SK-N-SH (cell line): ENCODE data around the gene EIF2D. TPM values are rescaled to one million over a fixed set of nuclear protein-coding genes. Genes with fewer than 3 reads are reported as not detected.

Experiments used
- CTCF ChIA-PET: fragments of 300-600, 350-600 bp; formaldehyde crosslinking; extraction: SDS; loops from one replicate; lab custom pipeline; 2021; lab: Yijun Ruan, JAX
- POLR2A ChIA-PET: fragments of 350-600 bp; sonication (Branson Sonifier 250); formaldehyde crosslinking; extraction: SDS; loops from one replicate; lab custom pipeline; 2020; ENCODE audit warnings: antibody characterized with exemption, inconsistent platforms; lab: Yijun Ruan, JAX
- DNase-seq: peaks from one replicate; pipeline ENCODE4 v3.0.0; 2012
- H2AFZ ChIP-seq: fragments of 200-600 bp; sonication (generic); 2 replicates; pipeline ENCODE4 v1.8.1; 2016; ENCODE audit warnings: antibody characterized with exemption, mild to moderate bottlenecking, low read depth
- H3F3A ChIP-seq: fragments of 200-600 bp; sonication (generic); replicated peaks from 2 replicates; pipeline ENCODE3; 2016; ENCODE audit warnings: antibody characterized with exemption, mild to moderate bottlenecking; ENCODE audit not compliant: insufficient read depth
- H3K27ac ChIP-seq, 2 experiments: fragments of 200-500 bp in 1 of 2; fragments of 200-600 bp in 1 of 2; sonication (Bioruptor generic) in 1 of 2; sonication (generic), shearing (Covaris generic) in 1 of 2; 2 replicates each; pipeline versions ENCODE4 v1.5.1 to v1.6.1; 2014 to 2016; ENCODE audit warnings: low read depth in 2 of 2, inconsistent platforms in 1 of 2, low read length in 1 of 2, mild to moderate bottlenecking in 1 of 2, mixed read lengths in 1 of 2
- H3K27me3 ChIP-seq: fragments of 200-600 bp; sonication (generic), shearing (Covaris generic); 2 replicates; pipeline ENCODE4 v1.6.1; 2016; ENCODE audit warnings: mixed run types; ENCODE audit not compliant: insufficient read depth
- H3K36me3 ChIP-seq, 2 experiments: fragments of 200-500 bp in 1 of 2; fragments of 200-600 bp in 1 of 2; sonication (Bioruptor generic) in 1 of 2; sonication (generic) in 1 of 2; replicated peaks in 1 of 2; 2 replicates each; pipeline versions ENCODE3 to v1.5.1; 2014 to 2016; ENCODE audit warnings: low read length in 1 of 2, mild to moderate bottlenecking in 1 of 2; ENCODE audit not compliant: insufficient read depth in 2 of 2, control insufficient read depth in 1 of 2
- H3K4me1 ChIP-seq, 2 experiments: fragments of 200-500 bp in 1 of 2; fragments of 200-600 bp in 1 of 2; sonication (Bioruptor generic) in 1 of 2; sonication (generic), shearing (Covaris generic) in 1 of 2; 2 replicates each; pipeline versions ENCODE4 v1.5.1 to v1.6.1; 2014 to 2016; ENCODE audit warnings: low read depth in 1 of 2, low read length in 1 of 2, mixed run types in 1 of 2; ENCODE audit not compliant: insufficient read depth in 2 of 2, control insufficient read depth in 1 of 2
- H3K4me2 ChIP-seq: fragments of 200-600 bp; sonication (generic), shearing (Covaris generic); 2 replicates; pipeline ENCODE4 v1.6.1; 2017; ENCODE audit warnings: mixed run types
- H3K4me3 ChIP-seq, 2 experiments: fragments of 200-500 bp in 1 of 2; fragments of 200-600 bp in 1 of 2; sonication (Bioruptor generic) in 1 of 2; sonication (generic), shearing (Covaris generic) in 1 of 2; 2 replicates each; pipeline versions ENCODE4 v1.5.1 to v1.8.1; 2014 to 2016; ENCODE audit warnings: low read depth in 2 of 2, inconsistent platforms in 1 of 2, low read length in 1 of 2, mild to moderate bottlenecking in 1 of 2, mixed read lengths in 1 of 2, moderate library complexity in 1 of 2
- H3K79me2 ChIP-seq: fragments of 200-600 bp; sonication (generic); 2 replicates; pipeline ENCODE4 v1.8.1; 2017; ENCODE audit warnings: mild to moderate bottlenecking; ENCODE audit not compliant: insufficient read depth
- H3K9ac ChIP-seq: fragments of 200-600 bp; sonication (generic); 2 replicates; pipeline ENCODE4 v1.6.1; 2017; ENCODE audit warnings: mixed run types
- H3K9me2 ChIP-seq: fragments of 200-600 bp; sonication (generic); 2 replicates; pipeline ENCODE4 v1.6.1; 2017; ENCODE audit warnings: mixed run types
- H3K9me3 ChIP-seq: fragments of 200-600 bp; sonication (generic); 2 replicates; pipeline ENCODE4 v1.6.1; 2017; ENCODE audit warnings: mixed run types, mild to moderate bottlenecking, moderate library complexity
- H4K20me1 ChIP-seq: fragments of 200-600 bp; sonication (generic); 2 replicates; pipeline ENCODE4 v1.6.1; 2017; ENCODE audit warnings: mild to moderate bottlenecking, mixed run types; ENCODE audit not compliant: insufficient read depth
- CHD2 ChIP-seq: fragments of 150-350 bp; IDR thresholded peaks from 2 replicates; pipeline ENCODE4 v1.6.1; 2018; ENCODE audit warnings: low read length; ENCODE audit not compliant: partially characterized antibody
- ELF1 ChIP-seq: IDR thresholded peaks from 2 replicates; pipeline ENCODE4 v1.4.0; 2012
- EP300 ChIP-seq, 2 experiments: IDR thresholded peaks; 2 replicates each; pipeline versions ENCODE4 v1.4.0 to v1.6.1; 2012; ENCODE audit warnings: borderline replicate concordance in 1 of 2, low read depth in 1 of 2, low read length in 1 of 2
- EZH2phosphoT487 ChIP-seq: fragments of 200-600 bp; sonication (generic); IDR thresholded peaks from 2 replicates; pipeline ENCODE4 v1.6.1; 2017; ENCODE audit warnings: low read depth, mixed run types, mild to moderate bottlenecking, antibody characterized with exemption, moderate library complexity, borderline replicate concordance
- FOSL2 ChIP-seq: IDR thresholded peaks from 2 replicates; pipeline ENCODE4 v1.4.0; 2012; ENCODE audit warnings: low read depth, mild to moderate bottlenecking, moderate library complexity, borderline replicate concordance
- FOXJ3 ChIP-seq: sonication (generic); formaldehyde crosslinking; IDR thresholded peaks from 2 replicates; pipeline ENCODE4 v1.5.1; 2020; ENCODE audit warnings: mild to moderate bottlenecking, missing genetic modification reagents
- FOXM1 ChIP-seq: IDR thresholded peaks from 2 replicates; pipeline ENCODE4 v1.4.0; 2012; ENCODE audit warnings: low read depth, mild to moderate bottlenecking
- GABPA ChIP-seq: IDR thresholded peaks from 2 replicates; pipeline ENCODE4 v1.4.0; 2012; ENCODE audit warnings: low read depth, mild to moderate bottlenecking
- GATA2 ChIP-seq: sonication (generic); formaldehyde crosslinking; IDR thresholded peaks from 2 replicates; pipeline ENCODE4 v1.5.0; 2020; ENCODE audit warnings: mild to moderate bottlenecking, missing genetic modification reagents
- MEF2A ChIP-seq: IDR thresholded peaks from 2 replicates; pipeline ENCODE4 v1.4.0; 2012; ENCODE audit warnings: low read depth, borderline replicate concordance
- MXI1 ChIP-seq: IDR thresholded peaks from 2 replicates; pipeline ENCODE4 v1.6.1; 2012; ENCODE audit warnings: mild to moderate bottlenecking, low read depth, low read length, improper control_type of control experiment
- NFIC ChIP-seq: IDR thresholded peaks from 2 replicates; pipeline ENCODE4 v1.4.0; 2012; ENCODE audit warnings: borderline replicate concordance
- NRF1 ChIP-seq: IDR thresholded peaks from 2 replicates; pipeline ENCODE4 v1.6.1; 2012; ENCODE audit warnings: low read depth, mild to moderate bottlenecking, low read length
- POLR2AphosphoS5 ChIP-seq: IDR thresholded peaks from 2 replicates; pipeline ENCODE4 v1.6.1; 2012; ENCODE audit warnings: low read depth, low read length
- RAD21 ChIP-seq: IDR thresholded peaks from 2 replicates; pipeline ENCODE4 v1.6.1; 2012; ENCODE audit warnings: mild to moderate bottlenecking, low read length
- RCOR1 ChIP-seq: fragments of 150-350 bp; IDR thresholded peaks from 2 replicates; pipeline ENCODE4 v1.6.1; 2017; ENCODE audit warnings: antibody characterized with exemption, low read length
- RFX5 ChIP-seq: IDR thresholded peaks from 2 replicates; pipeline ENCODE4 v1.6.1; 2012; ENCODE audit warnings: mild to moderate bottlenecking, improper control_type of control experiment, low read length
- SIN3A ChIP-seq: IDR thresholded peaks from 2 replicates; pipeline ENCODE4 v1.6.1; 2012; ENCODE audit warnings: low read depth, mild to moderate bottlenecking, low read length, moderate library complexity, borderline replicate concordance
- TAF1 ChIP-seq: IDR thresholded peaks from 2 replicates; pipeline ENCODE4 v1.6.1; 2012; ENCODE audit warnings: low read depth, mild to moderate bottlenecking, low read length, moderate library complexity, borderline replicate concordance
- TCF12 ChIP-seq: IDR thresholded peaks from 2 replicates; pipeline ENCODE4 v1.4.0; 2012
- YY1 ChIP-seq: IDR thresholded peaks from 2 replicates; pipeline ENCODE4 v1.4.0; 2012; ENCODE audit warnings: low read depth, mild to moderate bottlenecking
- WGBS: methylation state at CpG from one replicate; pipeline ENCODE4 v1.1.6; 2017; ENCODE audit warnings: low lambda C conversion rate; 5-methylcytosine and 5-hydroxymethylcytosine counted together
- polyA plus RNA-seq, 3 experiments: library from polyadenylated mRNA; depleted of rRNA; stranded (reverse); fragments of >200 nt; gene quantifications; 2 replicates each; pipeline ENCODE4 v1.2.3, GENCODE V29; 2012
- TF ChIP-seq, protein P1 (sequence below): IDR thresholded peaks from 2 replicates; pipeline ENCODE4 v1.4.0; 2012; ENCODE audit warnings: low read depth, borderline replicate concordance
- TF ChIP-seq, protein P2 (sequence below): IDR thresholded peaks from 2 replicates; pipeline ENCODE4 v1.4.0; 2012; ENCODE audit warnings: low read depth
- TF ChIP-seq, protein P3 (sequence below): fragments of 150-350 bp; IDR thresholded peaks from 2 replicates; pipeline ENCODE4 v1.6.1; 2016; ENCODE audit warnings: mild to moderate bottlenecking, low read depth, low read length
- TF ChIP-seq, protein P4 (sequence below): fragments of 150-350 bp; IDR thresholded peaks from 2 replicates; pipeline ENCODE4 v1.6.1; 2017; ENCODE audit warnings: antibody characterized with exemption, low read length, low read depth, borderline replicate concordance

EIF2D gene
- polyA plus RNA-seq, 1 of the 3 experiments (the other 2 are of a cell fraction): 59.5 TPM

DNA sequence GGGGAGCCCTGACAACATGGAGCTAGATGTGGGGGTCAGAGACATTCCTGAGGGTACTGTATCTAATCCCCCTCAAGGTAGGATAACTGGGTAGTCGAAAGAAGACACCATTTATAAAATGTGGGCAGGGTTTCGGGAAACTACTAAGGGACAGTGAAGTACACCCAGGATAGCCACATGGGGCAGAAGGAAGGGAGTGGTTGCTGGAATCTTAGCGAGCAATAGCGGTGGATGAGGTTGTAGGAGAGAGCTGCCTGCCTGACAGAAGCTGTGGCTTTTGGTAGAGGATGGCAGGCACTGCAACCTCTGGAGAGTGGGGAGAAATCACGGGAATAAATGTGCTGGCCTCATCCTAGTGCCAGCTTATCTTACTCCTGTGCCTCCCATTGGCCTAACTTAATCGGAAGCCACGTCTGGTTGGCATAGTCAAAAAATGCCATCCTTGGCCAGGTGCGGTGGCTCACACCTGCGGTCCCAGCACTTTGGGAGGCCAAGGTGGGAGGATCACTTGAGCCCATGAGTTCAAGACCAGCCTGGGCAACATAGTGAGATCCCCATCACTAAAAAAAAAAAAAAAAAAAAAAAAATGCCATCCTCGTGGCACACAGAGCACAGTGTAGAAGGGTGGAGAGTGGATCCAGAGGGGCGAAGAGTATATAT, 49.0 kb upstream of the EIF2D start:
- 62% methylated on average over 9 of the region's 11 CpGs for WGBS
- Histone ChIP-seq H3K4me2 (no peak overlapping the region), H3K79me2 (no peaks in the 10 kb centered on the region), H3F3A (no peaks in the 10 kb centered on the region), H3K4me1 (peaks cover 0 to 6% of the 10 kb centered on the region in 2 experiments; a peak in 1 of 4 replicates), H3K9me3 (no peaks in the 10 kb centered on the region), H3K9ac (no peak overlapping the region), H3K4me3 (no peak overlapping the region), H3K27ac (no peak overlapping the region), H4K20me1 (no peaks in the 10 kb centered on the region), H3K36me3 (no peaks in the 10 kb centered on the region), H2AFZ (no peak overlapping the region), H3K27me3 (peaks cover 23% of the 10 kb centered on the region; the same call in 1 of the 2 replicates), H3K9me2 (no peaks in the 10 kb centered on the region)
- ChIA-PET CTCF (interaction anchor here (0.9 to 17.9 kb wide), 6 partner anchors 13 to 171 kb away, joined by 3 to 450 read pairs (median 13); partner anchors contain the start of genes DYRK3 and EIF2D), POLR2A (no interaction called here)
- DNase-seq: no peak
- TF ChIP-seq MEF2A (no peak), RAD21 (no peak), FOSL2 (no peak), NRF1 (no peak), FOXJ3 (CRISPR knock-in tag) (no peak), MXI1 (no peak), ELF1 (no peak), RCOR1 (no peak), EZH2phosphoT487 (no peak)
- TF ChIP-seq, protein P1, sequence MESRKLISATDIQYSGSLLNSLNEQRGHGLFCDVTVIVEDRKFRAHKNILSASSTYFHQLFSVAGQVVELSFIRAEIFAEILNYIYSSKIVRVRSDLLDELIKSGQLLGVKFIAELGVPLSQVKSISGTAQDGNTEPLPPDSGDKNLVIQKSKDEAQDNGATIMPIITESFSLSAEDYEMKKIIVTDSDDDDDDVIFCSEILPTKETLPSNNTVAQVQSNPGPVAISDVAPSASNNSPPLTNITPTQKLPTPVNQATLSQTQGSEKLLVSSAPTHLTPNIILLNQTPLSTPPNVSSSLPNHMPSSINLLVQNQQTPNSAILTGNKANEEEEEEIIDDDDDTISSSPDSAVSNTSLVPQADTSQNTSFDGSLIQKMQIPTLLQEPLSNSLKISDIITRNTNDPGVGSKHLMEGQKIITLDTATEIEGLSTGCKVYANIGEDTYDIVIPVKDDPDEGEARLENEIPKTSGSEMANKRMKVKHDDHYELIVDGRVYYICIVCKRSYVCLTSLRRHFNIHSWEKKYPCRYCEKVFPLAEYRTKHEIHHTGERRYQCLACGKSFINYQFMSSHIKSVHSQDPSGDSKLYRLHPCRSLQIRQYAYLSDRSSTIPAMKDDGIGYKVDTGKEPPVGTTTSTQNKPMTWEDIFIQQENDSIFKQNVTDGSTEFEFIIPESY: no peak
- TF ChIP-seq, all 33 proteins: peak for 0

DNA sequence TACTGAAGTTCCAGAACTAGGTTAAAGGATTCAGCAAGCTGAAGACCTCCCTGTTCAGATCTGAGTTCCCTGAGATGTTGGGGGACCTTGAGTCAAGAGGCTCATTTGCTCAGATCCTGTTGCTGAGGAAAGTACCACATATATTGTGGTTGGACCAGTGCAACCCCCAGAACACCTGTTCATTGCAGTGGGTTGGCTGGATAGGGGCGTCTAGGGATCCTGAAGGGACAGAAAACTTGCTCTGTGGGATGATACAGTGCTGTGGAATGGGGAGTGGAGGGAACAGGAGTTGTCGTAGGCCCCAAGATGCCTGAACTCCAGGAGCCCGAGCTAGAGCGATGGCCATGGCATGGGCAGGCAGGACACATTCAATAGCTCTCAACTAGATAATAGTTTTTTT, 47.9 kb upstream of the EIF2D start:
- no peak overlapping the region for H3K4me3 ChIP-seq
- H3K9me3 ChIP-seq: no peaks in the 10 kb centered on the region
- 87% methylated on average over 4 of the region's 4 CpGs for WGBS
- H3K79me2 ChIP-seq: no peaks in the 10 kb centered on the region
- H3F3A ChIP-seq: no peaks in the 10 kb centered on the region
- H3K36me3 ChIP-seq: no peaks in the 10 kb centered on the region
- ChIA-PET POLR2A (no interaction called here), CTCF (interaction anchor here (0.8 to 17.9 kb wide), 7 partner anchors 12 to 181 kb away, joined by 4 to 450 read pairs (median 7); partner anchors contain the start of genes DYRK3 and EIF2D)
- H3K27ac ChIP-seq: no peak overlapping the region
- no peak overlapping the region for H3K9ac ChIP-seq
- TF ChIP-seq, protein P2, sequence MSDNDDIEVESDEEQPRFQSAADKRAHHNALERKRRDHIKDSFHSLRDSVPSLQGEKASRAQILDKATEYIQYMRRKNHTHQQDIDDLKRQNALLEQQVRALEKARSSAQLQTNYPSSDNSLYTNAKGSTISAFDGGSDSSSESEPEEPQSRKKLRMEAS: no peak
- no peak for TF ChIP-seq GABPA
- TF ChIP-seq EP300 (IDR thresholded peaks at IDR 0.05; ENCODE audit: borderline replicate concordance in 1 of 2, low read depth in 1 of 2, low read length in 1 of 2): no peak
- TF ChIP-seq NFIC: no peak
- TF ChIP-seq, protein P3, sequence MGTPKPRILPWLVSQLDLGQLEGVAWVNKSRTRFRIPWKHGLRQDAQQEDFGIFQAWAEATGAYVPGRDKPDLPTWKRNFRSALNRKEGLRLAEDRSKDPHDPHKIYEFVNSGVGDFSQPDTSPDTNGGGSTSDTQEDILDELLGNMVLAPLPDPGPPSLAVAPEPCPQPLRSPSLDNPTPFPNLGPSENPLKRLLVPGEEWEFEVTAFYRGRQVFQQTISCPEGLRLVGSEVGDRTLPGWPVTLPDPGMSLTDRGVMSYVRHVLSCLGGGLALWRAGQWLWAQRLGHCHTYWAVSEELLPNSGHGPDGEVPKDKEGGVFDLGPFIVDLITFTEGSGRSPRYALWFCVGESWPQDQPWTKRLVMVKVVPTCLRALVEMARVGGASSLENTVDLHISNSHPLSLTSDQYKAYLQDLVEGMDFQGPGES: no peak
- TF ChIP-seq, protein P4, sequence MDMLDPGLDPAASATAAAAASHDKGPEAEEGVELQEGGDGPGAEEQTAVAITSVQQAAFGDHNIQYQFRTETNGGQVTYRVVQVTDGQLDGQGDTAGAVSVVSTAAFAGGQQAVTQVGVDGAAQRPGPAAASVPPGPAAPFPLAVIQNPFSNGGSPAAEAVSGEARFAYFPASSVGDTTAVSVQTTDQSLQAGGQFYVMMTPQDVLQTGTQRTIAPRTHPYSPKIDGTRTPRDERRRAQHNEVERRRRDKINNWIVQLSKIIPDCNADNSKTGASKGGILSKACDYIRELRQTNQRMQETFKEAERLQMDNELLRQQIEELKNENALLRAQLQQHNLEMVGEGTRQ: no peak
- no peak for TF ChIP-seq GATA2
- TF ChIP-seq YY1: no peak
- TF ChIP-seq FOXM1: no peak
- no peak for TF ChIP-seq CHD2
- TF ChIP-seq POLR2AphosphoS5: no peak
- no peak for TF ChIP-seq TAF1
- TF ChIP-seq SIN3A: no peak
- no peak for TF ChIP-seq TCF12
- no peak for TF ChIP-seq RCOR1
- no peak for TF ChIP-seq FOXJ3 (CRISPR knock-in tag)
- no peak for TF ChIP-seq RFX5
- no peak for TF ChIP-seq FOSL2
- no peak for DNase-seq
- H3K9me2 ChIP-seq: no peaks in the 10 kb centered on the region
- H2AFZ ChIP-seq: no peak overlapping the region
- no peak overlapping the region for H3K4me2 ChIP-seq
- H3K4me1 ChIP-seq: peaks cover 0 to 12% of the 10 kb centered on the region in 2 experiments; a peak in 1 of 4 replicates
- H4K20me1 ChIP-seq: no peaks in the 10 kb centered on the region
- peaks cover 16% of the 10 kb centered on the region; the same call in 1 of the 2 replicates for H3K27me3 ChIP-seq
